Measurements from ENCODE around the gene HSPD1.

Gene HSPD1

GRCh38 chr2:197502201-197502600 lies 2.6 kb upstream of the HSPD1 start:
- peak overlapping the region; percentile 99 for H3K4me3 ChIP-seq (ENCODE audit: low read depth, low read length)
- TF ChIP-seq MYC (IDR thresholded peaks at IDR 0.05; ENCODE audit: low read depth, low read length) = no peak
- TF ChIP-seq MAX (IDR thresholded peaks at IDR 0.05; ENCODE audit: low read depth, low read length) = no peak
- no peak for TF ChIP-seq CTCF (IDR thresholded peaks at IDR 0.05; ENCODE audit: low read depth, low read length)
- TF ChIP-seq POLR2A (IDR thresholded peaks at IDR 0.05; ENCODE audit: extremely low read depth, insufficient read length) = no peak
- no peak for DNase-seq (ENCODE audit: low read depth)

DNA sequence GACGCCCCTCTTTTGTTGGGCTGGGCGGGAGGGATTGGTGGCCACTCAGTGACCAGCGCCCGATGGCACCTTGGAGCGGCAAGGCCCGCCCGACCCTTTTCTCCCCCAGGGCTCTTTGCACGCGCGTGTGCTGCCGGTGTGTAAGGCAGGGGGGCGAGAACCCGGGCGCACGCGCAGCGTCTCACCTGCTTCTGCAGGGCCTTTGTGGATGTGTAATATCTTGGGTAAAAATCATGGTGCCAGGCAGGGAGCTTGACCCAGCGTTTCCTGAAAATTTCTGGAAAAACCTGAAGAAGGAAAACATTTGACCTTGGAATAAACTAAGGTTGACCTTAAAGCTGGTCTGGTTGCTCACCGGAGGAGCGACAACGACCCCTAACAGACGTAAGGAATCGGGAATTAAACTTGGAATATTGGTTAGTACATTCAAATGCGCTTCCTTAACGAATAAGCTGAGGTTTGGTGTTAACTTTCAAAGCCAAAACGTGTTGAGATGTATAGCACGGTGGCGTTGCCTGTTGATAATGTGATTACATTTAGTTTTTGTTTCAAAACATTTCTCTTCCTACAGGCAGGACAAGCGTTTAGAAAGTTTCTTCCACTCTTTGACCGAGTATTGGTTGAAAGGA lies 977 bp upstream of the HSPD1 start:
- no peak for DNase-seq (ENCODE audit: low read depth)
- H3K4me3 ChIP-seq (ENCODE audit: low read depth, low read length) = peak overlapping the region; percentile 99
- TF ChIP-seq CTCF (IDR thresholded peaks at IDR 0.05; ENCODE audit: low read depth, low read length) (no peak), MYC (IDR thresholded peaks at IDR 0.05; ENCODE audit: low read depth, low read length) (no peak), POLR2A (IDR thresholded peaks at IDR 0.05; ENCODE audit: extremely low read depth, insufficient read length) (no peak), MAX (IDR thresholded peaks at IDR 0.05; ENCODE audit: low read depth, low read length) (no peak)

DNA sequence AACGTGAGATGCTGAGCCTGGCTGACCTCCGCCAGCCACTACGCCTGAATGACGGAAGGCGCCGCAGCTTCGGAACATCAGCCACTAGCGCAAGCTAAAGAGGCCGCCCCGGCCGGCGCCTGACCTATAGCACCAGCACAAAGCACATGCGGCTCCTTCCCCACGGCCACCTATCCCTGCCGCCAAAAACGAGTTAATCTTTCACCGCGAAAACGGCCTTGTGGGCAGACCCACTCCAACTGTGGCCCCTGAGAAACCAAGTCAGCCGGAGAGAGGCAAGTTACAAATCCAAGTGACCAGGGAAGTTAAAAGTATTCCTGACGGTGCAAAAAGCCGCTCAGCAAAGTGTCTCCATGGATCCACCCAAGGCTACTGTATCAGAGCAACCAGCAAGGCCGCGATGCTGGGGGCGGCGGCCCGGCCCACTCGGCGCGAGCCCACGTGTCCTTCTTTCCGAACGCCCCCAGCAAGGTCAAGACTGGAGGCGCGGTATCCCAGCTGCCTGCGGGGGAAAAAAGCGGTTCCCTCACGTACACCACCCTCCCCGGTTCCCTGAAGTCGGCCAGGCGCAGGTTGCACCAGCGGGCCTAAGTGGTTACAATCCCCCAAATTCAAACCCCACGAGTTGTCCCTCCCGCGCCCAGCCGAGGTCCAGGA lies 575 bp downstream of the HSPD1 start:
- TF ChIP-seq CTCF (IDR thresholded peaks at IDR 0.05; ENCODE audit: low read depth, low read length) (no peak), MAX (IDR thresholded peaks at IDR 0.05; ENCODE audit: low read depth, low read length) (peak; percentile 32; the same call in 1 of the 2 replicates)
- DNase-seq (ENCODE audit: low read depth) = peak; percentile 73
- H3K4me3 ChIP-seq (ENCODE audit: low read depth, low read length) = peak overlapping the region; percentile 76

- peak overlapping the region; percentile 76 for H3K4me3 ChIP-seq (ENCODE audit: low read depth, low read length)
- TF ChIP-seq CTCF (IDR thresholded peaks at IDR 0.05; ENCODE audit: low read depth, low read length) (no peak), POLR2A (IDR thresholded peaks at IDR 0.05; ENCODE audit: extremely low read depth, insufficient read length) (no peak), MAX (IDR thresholded peaks at IDR 0.05; ENCODE audit: low read depth, low read length) (no peak), MYC (IDR thresholded peaks at IDR 0.05; ENCODE audit: low read depth, low read length) (no peak)
- DNase-seq (ENCODE audit: low read depth) = no peak
Observed at GRCh38 chr2:197498235-197498936, 1.3 kb downstream of the HSPD1 start.

DNA sequence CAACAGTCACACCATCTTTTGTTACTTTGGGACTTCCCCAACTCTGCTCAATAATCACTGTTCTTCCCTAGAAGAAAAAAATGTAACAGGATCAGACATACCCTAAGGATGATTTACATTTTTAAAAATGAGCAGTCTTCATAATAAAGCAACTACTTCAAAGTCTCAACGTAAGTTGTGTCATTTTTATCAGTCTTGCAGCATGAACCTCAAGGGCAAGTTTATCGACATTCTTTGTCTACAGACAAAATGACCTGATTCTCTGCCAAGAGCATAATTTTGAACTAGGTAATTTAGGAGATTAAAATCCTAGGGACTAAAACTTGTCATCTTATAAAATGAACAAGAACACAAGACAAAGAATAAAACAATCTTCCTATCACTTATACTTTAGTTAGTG lies 2.3 kb downstream of the HSPD1 start:
- TF ChIP-seq CTCF (IDR thresholded peaks at IDR 0.05; ENCODE audit: low read depth, low read length) (no peak), POLR2A (IDR thresholded peaks at IDR 0.05; ENCODE audit: extremely low read depth, insufficient read length) (no peak), MYC (IDR thresholded peaks at IDR 0.05; ENCODE audit: low read depth, low read length) (no peak), MAX (IDR thresholded peaks at IDR 0.05; ENCODE audit: low read depth, low read length) (no peak)
- DNase-seq (ENCODE audit: low read depth) = no peak
- peak overlapping the region; percentile 76 for H3K4me3 ChIP-seq (ENCODE audit: low read depth, low read length)
